Ureter (tissue), 1 donor: Measurements from ENCODE around the gene RAMACL. TPM values are rescaled to one million over a fixed set of nuclear protein-coding genes. Genes with fewer than 3 reads are reported as not detected.

Source experiments
- DNase-seq: peaks from one replicate; pipeline ENCODE4 v3.0.0-alpha.2; 2020; ENCODE audit warnings: low spot score
- total RNA-seq: library from RNA; stranded (reverse); gene quantifications from one replicate; pipeline ENCODE4 v1.2.4, GENCODE V29; 2023
- donor health status: DM: yes; HTN: yes; CAD: no.

Gene RAMACL
- total RNA-seq, 1 donor from 2014 or later = 7.8 TPM

- DNase-seq = no peak
Observed at GRCh38 chr6:166578536-166579236, 7.8 kb downstream of the RAMACL start.

DNA sequence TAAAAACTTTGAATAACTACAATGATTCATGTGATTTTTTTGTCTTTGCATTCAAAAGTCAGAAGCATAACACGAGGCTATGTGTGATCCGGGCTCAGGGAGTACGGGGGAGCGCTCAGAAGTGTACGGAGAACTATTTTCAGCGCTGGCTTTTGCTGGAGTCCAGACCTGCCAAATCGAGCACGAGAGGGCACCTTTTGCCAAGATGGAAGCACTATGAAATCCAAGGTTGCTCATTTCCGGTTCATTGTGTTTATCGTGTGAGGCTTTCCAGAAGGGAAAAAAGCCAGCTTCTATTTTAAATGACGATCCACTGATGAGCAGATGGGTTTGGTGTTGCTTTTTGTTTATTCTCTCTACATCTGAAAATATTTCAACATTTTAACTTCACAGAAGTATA, 11.3 kb downstream of the RAMACL start:
- no peak for DNase-seq

GRCh38 chr6:166573511-166574216, 12.8 kb downstream of the RAMACL start:
- DNase-seq = peak; percentile 31

- peak; percentile 42 for DNase-seq
Observed at GRCh38 chr6:166572370-166573261, 13.9 kb downstream of the RAMACL start.

- peak; percentile 34 for DNase-seq
Observed at GRCh38 chr6:166570929-166571713, 15.4 kb downstream of the RAMACL start.

DNA sequence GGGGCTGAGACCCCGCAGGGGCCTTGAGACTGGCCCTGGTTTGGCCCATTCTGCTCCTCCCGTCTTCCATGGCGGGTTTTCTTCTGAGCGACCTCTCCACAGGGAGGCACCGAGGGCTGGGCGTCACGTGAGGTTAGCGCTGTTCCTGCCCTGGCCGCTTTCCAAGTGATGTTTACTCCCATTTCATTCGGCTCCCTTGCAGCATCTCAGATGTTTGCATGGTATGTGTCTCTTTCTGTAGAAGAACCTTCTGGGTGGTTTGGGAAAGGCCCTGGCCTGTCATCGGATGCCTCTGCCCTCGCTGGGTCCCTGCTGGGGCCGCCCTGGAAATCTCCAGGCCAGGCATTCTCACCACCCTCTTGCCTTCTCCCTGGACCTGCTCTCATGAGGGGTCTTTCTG, 17.3 kb downstream of the RAMACL start:
- peak; percentile 40 for DNase-seq

DNA sequence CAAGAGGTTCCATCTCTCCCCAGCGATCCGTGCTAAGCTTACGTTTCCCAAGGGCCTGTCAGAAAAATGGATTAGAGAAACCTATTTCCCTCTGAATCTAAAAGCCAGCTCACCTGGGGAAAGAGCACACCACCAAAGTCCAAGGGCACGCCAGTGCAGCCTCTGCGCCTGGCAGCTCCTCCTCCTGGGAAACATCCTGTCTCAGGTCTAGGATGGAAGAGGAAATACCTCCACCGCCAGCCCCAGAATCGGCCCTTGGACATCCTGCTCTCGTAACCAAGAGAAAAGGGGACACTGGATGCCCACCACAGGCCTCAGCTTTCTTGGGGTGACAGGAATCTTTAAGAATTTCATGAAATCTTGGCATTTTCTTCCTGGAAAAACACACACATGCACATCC, 18.7 kb downstream of the RAMACL start:
- no peak for DNase-seq

DNA sequence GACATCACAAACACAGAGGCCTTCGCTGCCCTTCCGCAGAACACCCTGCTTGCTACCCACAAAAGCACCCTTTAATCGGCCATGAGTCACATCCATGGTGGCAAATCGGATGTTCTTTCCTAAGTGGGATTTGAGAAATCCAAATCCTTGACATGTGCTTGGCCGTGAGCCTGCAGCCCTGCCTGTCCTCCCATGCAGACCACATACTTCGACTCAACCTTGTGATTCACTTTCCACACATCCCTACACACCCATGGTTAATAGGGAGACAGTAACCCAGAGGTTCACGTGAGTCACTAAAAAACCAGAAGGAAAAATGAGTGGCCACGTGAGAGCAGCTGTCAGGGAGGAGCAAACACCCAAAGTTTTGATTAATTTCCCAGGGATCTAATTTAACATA, 19.4 kb downstream of the RAMACL start:
- DNase-seq = peak; percentile 10

- DNase-seq = peak; percentile 28
Observed at GRCh38 chr6:166566026-166567011, 20.2 kb downstream of the RAMACL start.

GRCh38 chr6:166565084-166565967, 21.2 kb downstream of the RAMACL start:
- peak; percentile 42 for DNase-seq

DNA sequence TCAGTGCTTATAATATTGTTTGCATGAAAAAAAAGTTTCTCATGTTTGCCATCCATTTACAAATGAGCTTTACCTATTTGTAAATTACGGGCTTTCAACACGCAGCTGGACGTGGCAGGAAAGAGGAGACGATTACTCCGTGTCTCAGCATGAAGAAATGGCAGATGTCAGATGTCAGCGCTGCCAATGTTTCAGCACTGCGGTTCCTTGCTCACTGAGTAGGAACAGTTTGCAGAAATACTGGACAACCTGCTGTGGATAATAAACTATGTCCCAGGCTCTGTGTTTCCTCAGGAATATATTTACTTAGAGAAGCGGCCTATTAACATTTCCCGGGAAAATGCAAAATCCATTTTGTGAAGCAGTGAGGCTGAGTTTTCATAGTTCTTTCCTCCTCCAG, 22.7 kb downstream of the RAMACL start:
- DNase-seq = no peak

GRCh38 chr6:166563200-166563599, 23.3 kb downstream of the RAMACL start:
- no peak for DNase-seq

DNA sequence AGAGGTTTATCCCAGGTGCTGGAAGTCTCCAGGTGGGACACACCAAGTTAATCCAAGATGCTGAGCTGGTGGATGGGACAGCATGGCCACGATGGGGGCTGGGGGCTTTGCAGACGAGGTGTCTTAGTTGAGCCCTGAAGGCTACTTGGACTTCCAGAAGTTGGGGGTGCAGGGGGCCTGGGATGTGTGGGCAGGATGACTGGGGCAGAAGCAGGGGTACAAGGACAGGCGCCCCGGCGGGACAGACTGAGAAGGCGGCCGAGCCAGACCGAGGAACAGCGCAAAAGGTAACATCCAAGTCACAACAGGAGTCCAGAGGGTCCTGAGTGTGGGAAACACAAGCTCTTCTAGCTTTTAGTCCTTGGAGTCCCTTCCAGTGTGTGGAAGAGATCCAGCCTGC, 23.8 kb downstream of the RAMACL start:
- no peak for DNase-seq

- DNase-seq = no peak
Observed at GRCh38 chr6:166561771-166562359, 24.6 kb downstream of the RAMACL start.

GRCh38 chr6:166560222-166560621, 26.3 kb downstream of the RAMACL start:
- DNase-seq = no peak

DNA sequence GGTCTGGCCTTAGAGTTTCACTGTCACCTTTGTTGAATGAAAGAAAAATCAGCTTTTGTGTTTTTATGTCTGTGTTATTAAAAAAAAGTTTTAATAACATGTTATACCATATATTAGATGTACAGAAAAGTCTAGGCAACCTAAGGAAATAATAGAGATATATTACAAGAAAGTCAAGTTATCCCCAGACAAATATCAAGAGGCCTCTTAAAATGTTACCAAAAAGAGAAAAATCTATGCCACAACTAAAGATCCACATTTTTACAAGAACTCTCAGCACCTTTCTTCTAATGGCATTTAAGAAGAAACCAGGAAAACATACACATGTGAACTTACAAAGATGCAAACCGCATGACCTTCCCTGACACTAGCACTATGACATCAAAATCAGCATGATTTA, 26.8 kb downstream of the RAMACL start:
- DNase-seq = no peak

DNA sequence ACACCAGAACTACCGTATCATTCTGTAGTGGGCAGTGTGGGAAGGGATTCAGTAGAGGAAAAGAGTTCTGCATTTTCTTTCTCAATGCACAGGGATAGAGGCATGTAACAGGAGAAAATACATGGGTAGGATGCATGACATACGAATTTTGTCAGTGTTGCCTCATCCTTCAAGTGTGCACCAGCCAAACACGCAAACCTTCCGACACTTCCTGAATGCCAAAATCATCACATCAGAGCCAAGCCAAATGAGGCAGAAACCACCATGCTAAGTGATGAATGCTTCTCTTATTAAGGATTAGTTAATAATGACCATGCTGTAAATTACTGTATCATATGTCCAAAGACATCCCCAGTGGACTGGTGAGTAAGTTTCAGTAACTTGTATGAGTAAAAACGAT, 27.3 kb downstream of the RAMACL start:
- DNase-seq = no peak

DNA sequence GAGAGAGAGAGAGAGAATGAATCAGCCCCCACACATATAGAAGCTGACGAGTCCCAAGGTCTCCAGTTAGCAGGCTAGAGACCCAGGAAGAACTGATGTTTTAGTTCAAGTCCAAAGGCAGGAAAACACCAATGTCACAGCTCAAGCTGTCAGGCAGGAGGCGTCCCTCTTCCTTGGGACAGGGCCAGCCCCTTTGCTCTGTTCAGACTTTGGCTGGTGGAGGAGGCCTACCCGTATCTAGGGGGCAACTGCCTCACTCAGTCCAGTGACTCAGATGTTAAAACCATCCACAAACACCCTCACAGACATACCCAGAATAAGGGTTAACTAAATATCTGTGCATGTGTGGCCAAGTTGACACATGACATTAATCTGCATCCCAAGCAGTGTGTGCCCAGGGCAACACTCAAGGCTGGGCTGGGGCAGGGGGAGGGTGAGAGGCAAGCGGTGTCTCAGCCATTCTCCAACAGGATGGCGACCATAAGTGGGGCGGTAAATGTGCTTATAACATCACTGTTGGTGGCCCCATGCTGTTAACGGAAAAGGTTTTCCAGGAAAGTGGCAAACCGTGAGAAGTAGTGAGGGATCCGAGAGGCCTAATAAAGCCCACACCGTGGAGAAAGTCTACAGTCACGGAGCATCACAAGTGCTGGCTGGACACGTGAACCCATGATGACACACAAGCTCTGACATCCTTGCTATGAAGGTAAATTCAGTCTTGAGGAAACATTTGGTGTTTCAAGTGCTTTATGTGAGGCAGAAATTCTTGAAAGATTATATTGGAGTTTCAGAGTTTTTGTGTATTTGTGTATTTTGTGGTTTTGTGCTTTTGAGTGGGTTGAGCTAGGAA, 28.1 kb downstream of the RAMACL start:
- DNase-seq = no peak
